Astrocyte of the cerebellum (primary cell): ENCODE results near the gene PDZRN3.

Experiments
- DNase-seq: peaks from one replicate; pipeline ENCODE4 v3.0.0-alpha.2; 2011; ENCODE audit warnings: low read depth
- H3K4me3 ChIP-seq: 2 replicates; pipeline ENCODE4 v1.5.1; 2011; ENCODE audit warnings: mild to moderate bottlenecking, low read depth, low read length, moderate library complexity
- in situ Hi-C: cut with HindIII; loops from 2 replicates; pipeline ENCODE4 v1.10.0; 2017; ENCODE audit warnings: low sequenced_read_pairs
- TF ChIP-seq, protein P1 (sequence below): IDR thresholded peaks from 2 replicates; pipeline ENCODE4 v1.5.1; 2012; ENCODE audit warnings: low read length, low read depth, moderate library complexity, mild to moderate bottlenecking; ENCODE audit errors: missing control alignments

PDZRN3 gene

DNA sequence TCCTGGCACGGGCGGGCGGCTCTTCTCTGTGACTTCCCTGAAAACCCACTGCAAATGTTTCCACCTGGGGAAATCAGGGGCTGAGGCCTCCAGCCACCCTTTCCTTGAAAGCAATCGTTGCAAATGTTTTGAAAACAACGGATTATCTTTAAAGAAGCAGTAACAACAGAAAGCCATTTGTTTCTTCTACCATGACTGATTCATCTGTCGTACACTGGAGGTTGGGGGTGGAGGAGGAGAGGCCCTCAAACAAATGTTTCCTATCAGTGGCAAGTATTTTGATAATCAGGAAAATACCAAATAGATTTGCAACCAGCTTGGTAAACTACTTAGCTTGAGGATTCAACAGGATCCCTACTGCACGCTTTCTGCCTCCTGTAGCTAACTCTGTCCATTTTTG lies 114.9 kb downstream of the PDZRN3 start:
- in situ Hi-C loops, result loop anchor here (25.0 kb wide), 1 partner anchor 102 kb away; the partner anchor contains the start of gene PDZRN3
- TF ChIP-seq, protein P1, sequence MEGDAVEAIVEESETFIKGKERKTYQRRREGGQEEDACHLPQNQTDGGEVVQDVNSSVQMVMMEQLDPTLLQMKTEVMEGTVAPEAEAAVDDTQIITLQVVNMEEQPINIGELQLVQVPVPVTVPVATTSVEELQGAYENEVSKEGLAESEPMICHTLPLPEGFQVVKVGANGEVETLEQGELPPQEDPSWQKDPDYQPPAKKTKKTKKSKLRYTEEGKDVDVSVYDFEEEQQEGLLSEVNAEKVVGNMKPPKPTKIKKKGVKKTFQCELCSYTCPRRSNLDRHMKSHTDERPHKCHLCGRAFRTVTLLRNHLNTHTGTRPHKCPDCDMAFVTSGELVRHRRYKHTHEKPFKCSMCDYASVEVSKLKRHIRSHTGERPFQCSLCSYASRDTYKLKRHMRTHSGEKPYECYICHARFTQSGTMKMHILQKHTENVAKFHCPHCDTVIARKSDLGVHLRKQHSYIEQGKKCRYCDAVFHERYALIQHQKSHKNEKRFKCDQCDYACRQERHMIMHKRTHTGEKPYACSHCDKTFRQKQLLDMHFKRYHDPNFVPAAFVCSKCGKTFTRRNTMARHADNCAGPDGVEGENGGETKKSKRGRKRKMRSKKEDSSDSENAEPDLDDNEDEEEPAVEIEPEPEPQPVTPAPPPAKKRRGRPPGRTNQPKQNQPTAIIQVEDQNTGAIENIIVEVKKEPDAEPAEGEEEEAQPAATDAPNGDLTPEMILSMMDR, result no peak
- DNase-seq, result no peak
- no peak overlapping the region for H3K4me3 ChIP-seq

DNA sequence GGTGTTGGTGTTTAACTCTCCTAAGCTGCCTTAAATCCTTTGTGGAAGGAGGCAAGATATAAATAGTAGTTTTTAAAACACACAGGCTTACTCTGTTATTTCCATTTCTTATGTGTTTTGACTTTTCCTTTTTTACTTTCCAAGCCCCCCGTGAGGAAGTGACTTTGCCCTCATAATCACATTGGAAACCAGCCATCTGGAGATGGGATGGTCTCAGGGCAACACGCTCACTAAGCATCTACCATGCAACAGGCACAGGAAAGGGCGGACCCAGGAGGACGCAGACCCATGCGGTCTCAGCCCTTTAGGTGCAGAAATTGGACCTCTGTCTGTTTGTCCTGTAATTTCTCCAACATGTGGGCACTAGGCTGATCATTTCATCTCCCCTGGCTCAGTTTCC lies 115.7 kb downstream of the PDZRN3 start:
- DNase-seq, result no peak
- TF ChIP-seq, protein P1, result no peak
- in situ Hi-C loops, result loop anchor here (25.0 kb wide), 1 partner anchor 103 kb away; the partner anchor contains the start of gene PDZRN3
- no peak overlapping the region for H3K4me3 ChIP-seq

DNA sequence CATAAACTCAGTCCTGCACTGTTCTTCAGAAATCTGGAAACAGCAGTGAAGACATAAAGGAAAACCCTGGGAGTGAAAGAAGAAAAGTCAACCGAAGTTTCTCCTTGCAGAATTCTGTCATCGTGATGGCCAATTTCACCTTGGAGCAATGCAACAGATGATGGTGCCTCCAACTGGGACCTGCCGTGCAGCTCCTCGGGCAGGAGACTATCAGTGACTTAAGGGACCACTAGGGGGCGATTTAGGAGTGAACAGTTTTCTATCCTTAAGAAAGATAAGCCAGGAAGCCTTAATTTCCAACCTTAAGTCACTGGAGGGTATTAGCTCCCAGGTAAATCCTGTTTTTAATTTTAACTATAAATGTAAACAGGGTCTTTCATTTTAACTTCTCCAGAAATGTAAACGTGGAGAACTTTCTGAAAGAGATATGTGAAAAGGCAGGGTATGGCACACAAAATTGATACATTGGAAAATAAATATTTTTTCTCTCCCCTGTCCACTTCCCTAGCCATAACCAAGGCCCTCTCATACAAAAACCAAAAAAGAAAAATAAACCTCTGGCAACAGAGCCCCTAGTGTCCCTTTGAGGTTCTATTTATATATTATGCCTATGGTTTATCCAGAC lies 116.3 kb downstream of the PDZRN3 start:
- TF ChIP-seq, protein P1, result peak; percentile 74
- peak; percentile 50 for DNase-seq

DNA sequence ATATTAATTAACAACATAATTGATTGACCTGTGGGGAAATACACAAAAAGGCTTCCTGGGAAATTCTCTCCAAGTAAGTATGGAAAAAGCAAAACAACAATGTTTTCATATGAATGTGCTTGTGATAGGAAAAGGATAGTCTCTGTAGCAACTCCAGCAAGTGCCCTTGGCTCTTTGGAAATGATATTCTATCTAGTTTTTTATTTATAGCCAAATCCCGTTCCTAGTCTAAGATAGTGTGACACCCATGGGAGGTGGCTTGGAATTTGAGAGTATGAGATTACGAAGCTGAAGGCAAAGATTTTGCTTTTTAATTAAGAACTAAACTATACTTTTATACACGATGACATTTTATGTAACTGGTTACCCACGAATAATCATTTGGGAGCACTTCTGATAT lies 119.9 kb downstream of the PDZRN3 start:
- in situ Hi-C loops, result loop anchor here (25.0 kb wide), 1 partner anchor 107 kb away; the partner anchor contains the start of gene PDZRN3
- TF ChIP-seq, protein P1, result no peak
- DNase-seq, result no peak
- H3K4me3 ChIP-seq, result no peak overlapping the region

More for the DNA sequence above, 116.3 kb downstream of the PDZRN3 start:
- H3K4me3 ChIP-seq, result no peak overlapping the region
- in situ Hi-C loops, result loop anchor here (25.0 kb wide), 1 partner anchor 104 kb away; the partner anchor contains the start of gene PDZRN3

DNA sequence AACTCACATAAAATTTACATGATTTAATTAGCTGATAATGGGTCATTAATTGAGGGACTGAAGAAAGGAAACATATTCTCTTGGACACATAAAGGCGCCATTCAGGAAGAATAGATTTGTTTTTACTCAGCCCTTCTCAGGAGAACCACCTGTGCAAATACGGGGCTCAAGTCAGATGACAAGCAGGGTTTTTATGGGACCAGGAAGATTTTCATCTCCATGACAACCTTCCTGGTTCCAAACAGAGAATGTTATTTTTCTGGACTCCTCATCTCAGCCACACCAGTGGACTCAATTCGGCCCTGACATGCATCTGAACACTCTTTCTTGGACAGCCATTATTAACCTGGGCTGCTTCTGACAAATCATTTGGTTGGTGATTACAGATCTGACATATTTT lies 120.5 kb downstream of the PDZRN3 start:
- TF ChIP-seq, protein P1, result no peak
- H3K4me3 ChIP-seq, result no peak overlapping the region
- DNase-seq, result no peak
- in situ Hi-C loops, result loop anchor here (25.0 kb wide), 1 partner anchor 108 kb away; the partner anchor contains the start of gene PDZRN3

DNA sequence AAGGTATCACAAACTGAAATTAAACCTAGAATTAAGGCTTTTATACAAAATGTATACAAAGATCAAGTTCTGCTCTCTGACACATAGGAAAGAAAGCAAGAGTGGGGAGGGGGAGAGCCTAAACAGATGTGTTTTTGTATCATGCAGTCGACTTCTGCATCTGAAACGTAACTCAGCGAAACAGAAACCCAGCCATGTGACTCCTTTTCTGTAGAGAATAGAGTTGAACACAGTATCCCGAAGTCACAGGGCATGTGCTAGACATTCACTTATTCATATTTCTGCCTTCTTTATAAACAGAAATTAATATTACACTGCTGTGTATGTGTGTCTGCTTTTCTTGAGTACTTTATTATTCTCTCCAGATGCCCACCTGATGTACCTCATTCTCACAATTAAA lies 121.0 kb downstream of the PDZRN3 start:
- H3K4me3 ChIP-seq, result no peak overlapping the region
- no peak for DNase-seq
- in situ Hi-C loops, result loop anchor here (25.0 kb wide), 1 partner anchor 109 kb away; the partner anchor contains the start of gene PDZRN3
- TF ChIP-seq, protein P1, result no peak
